Embryonic facial prominence (tissue), 1 donor: Measurements from ENCODE around the gene ANKRD10.

Experiments used
- DNase-seq: peaks from one replicate; pipeline ENCODE4 v3.0.0-alpha.2; 2016; ENCODE audit errors: extremely low spot score

The ANKRD10 gene

GRCh38 chr13:110831437-110832204, 83.2 kb downstream of the ANKRD10 start:
- DNase-seq = no peak

- DNase-seq = no peak
Observed at GRCh38 chr13:110830800-110831371, 84.0 kb downstream of the ANKRD10 start.

- DNase-seq = no peak
Observed at GRCh38 chr13:110830331-110830730, 84.5 kb downstream of the ANKRD10 start.

GRCh38 chr13:110829486-110829885, 85.4 kb downstream of the ANKRD10 start:
- DNase-seq = no peak

- DNase-seq = no peak
Observed at GRCh38 chr13:110828705-110829104, 86.2 kb downstream of the ANKRD10 start.
